Measurements from ENCODE around the gene KRT13.
"Not testable (repeated sequence)": the region's sequence is repeated elsewhere in the genome, so short reads cannot be mapped to it uniquely, and the experiment has no call there.

Gene KRT13

GRCh38 chr17:41544491-41544892 lies 39.1 kb upstream of the KRT13 start:
- TF ChIP-seq, protein P1, sequence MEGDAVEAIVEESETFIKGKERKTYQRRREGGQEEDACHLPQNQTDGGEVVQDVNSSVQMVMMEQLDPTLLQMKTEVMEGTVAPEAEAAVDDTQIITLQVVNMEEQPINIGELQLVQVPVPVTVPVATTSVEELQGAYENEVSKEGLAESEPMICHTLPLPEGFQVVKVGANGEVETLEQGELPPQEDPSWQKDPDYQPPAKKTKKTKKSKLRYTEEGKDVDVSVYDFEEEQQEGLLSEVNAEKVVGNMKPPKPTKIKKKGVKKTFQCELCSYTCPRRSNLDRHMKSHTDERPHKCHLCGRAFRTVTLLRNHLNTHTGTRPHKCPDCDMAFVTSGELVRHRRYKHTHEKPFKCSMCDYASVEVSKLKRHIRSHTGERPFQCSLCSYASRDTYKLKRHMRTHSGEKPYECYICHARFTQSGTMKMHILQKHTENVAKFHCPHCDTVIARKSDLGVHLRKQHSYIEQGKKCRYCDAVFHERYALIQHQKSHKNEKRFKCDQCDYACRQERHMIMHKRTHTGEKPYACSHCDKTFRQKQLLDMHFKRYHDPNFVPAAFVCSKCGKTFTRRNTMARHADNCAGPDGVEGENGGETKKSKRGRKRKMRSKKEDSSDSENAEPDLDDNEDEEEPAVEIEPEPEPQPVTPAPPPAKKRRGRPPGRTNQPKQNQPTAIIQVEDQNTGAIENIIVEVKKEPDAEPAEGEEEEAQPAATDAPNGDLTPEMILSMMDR (IDR thresholded peaks at IDR 0.05) = no peak
- no peak for TF ChIP-seq ZFX (IDR thresholded peaks at IDR 0.05; ENCODE audit: borderline replicate concordance)
- no peak overlapping the region for H3K27ac ChIP-seq

GRCh38 chr17:41542786-41543185 lies 37.4 kb upstream of the KRT13 start:
- H3K27ac ChIP-seq = not testable (repeated sequence)

DNA sequence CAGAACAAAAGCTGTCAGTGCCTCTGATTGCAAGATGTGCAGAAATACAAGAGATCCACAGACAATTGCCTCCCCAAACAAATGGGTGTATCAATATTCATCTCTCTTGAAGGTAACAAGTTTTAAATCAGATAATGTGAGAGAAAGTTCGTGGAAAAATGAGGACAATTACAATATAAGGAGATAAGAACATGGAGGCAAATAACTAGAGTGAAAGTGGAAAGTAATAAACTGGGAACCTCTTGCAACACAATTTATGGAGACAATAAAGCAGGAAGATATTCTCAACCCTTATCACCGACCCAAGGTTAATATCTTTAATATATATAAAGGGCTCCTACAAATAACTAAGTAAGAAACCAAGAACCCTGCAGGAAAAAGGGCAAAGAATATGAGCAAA lies 36.9 kb upstream of the KRT13 start:
- TF ChIP-seq ZFX (IDR thresholded peaks at IDR 0.05; ENCODE audit: borderline replicate concordance) = no peak
- TF ChIP-seq, protein P1 (IDR thresholded peaks at IDR 0.05) = no peak

DNA sequence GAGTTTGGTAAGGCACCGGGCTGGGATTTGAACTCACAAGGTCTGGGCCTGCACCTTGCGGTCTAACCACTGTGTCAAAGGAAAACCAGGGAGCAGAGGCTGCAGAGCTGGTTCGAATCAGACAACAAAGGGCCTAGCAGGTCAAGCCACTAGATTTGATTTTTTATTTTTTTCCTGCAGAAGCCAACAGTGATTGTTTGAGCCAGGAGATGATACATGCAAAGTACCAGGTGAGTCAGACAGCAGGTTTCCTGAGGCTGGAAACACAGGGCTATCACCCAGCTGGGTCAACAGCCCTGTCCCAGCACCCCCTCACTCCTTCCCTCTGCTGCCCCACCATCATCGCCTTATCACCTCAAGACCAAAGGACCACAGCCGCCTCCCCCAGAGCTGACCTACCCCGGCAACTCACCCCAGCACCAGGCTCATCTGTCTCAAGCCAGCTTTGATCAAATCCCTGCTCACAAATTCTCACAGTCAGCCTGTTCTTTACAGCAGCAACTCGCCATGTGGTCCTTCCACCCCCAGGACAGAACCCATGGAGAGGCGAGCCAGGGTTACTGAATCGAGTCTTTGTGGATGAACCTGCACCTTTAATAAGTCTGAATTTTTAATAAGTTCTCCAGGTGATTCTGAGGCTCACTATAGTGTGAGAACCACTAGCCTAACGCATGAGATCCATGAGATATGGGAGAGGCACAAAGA lies 35.7 kb upstream of the KRT13 start:
- H3K27ac ChIP-seq = peak overlapping the region; percentile 86
- TF ChIP-seq, protein P1 (IDR thresholded peaks at IDR 0.05) = no peak
- no peak for TF ChIP-seq ZFX (IDR thresholded peaks at IDR 0.05; ENCODE audit: borderline replicate concordance)

More for the DNA sequence above, 36.9 kb upstream of the KRT13 start:
- no peak overlapping the region for H3K27ac ChIP-seq

- H3K27ac ChIP-seq = peak overlapping the region; percentile 86
- TF ChIP-seq ZFX (IDR thresholded peaks at IDR 0.05; ENCODE audit: borderline replicate concordance) = no peak
- TF ChIP-seq, protein P1 (IDR thresholded peaks at IDR 0.05) = no peak
Observed at GRCh38 chr17:41539979-41540701, 34.7 kb upstream of the KRT13 start.

DNA sequence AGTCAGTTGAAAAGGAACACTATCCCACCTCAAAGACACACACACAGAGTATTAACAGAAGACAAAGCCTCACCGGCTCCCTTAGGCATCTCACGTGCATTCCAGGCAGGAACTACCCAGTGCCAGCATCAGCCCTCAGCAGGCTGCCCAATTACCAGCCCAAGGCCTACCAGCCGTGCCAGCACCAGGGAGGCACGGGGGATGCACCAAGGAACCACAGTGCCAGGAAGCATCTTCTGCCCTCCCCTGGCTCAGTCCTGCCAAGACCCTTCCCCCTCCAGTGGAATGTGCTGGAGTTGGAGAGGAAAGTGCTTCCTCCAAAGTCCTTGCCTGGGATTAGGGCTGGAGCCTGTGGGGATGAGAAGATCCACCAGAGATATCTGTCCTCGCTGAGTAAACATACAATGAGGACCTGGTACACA lies 33.7 kb upstream of the KRT13 start:
- H3K27ac ChIP-seq = peak overlapping the region; percentile 86
- TF ChIP-seq ZFX (IDR thresholded peaks at IDR 0.05; ENCODE audit: borderline replicate concordance) = no peak
- TF ChIP-seq, protein P1 (IDR thresholded peaks at IDR 0.05) = no peak

GRCh38 chr17:41538565-41538991 lies 33.2 kb upstream of the KRT13 start:
- peak overlapping the region; percentile 86 for H3K27ac ChIP-seq
- TF ChIP-seq ZFX (IDR thresholded peaks at IDR 0.05; ENCODE audit: borderline replicate concordance) = no peak
- TF ChIP-seq, protein P1 (IDR thresholded peaks at IDR 0.05) = no peak
